Lower leg skin (tissue), 3 donors: ENCODE measurements around the gene KRTAP10-3.

Experiments
- CTCF ChIP-seq, 3 donors: fragments of 450-650 bp; IDR thresholded peaks; one replicate each; pipeline ENCODE4 v1.5.1; 2016; ENCODE audit warnings: antibody characterized with exemption in 3 of 3, mild to moderate bottlenecking in 3 of 3, moderate library complexity in 2 of 3
- POLR2A ChIP-seq, 2 donors: fragments of 450-650 bp; IDR thresholded peaks; one replicate each; pipeline ENCODE4 v1.6.1; 2016 to 2017; ENCODE audit warnings: antibody characterized with exemption in 2 of 2, mild to moderate bottlenecking in 1 of 2, moderate library complexity in 1 of 2

GRCh38 chr21:44540741-44541288 lies 17.8 kb downstream of the KRTAP10-3 start:
- no peak for TF ChIP-seq CTCF (IDR thresholded peaks at IDR 0.05)
- TF ChIP-seq POLR2A (IDR thresholded peaks at IDR 0.05): no peak
